Bronchial epithelial cell (primary cell): ENCODE data around the gene EMP3. TPM values are rescaled to one million over a fixed set of nuclear protein-coding genes. Genes with fewer than 3 reads are reported as not detected.

Source experiments
- DNase-seq: peaks from one replicate; pipeline ENCODE4 v3.0.0-alpha.2; 2010; ENCODE audit warnings: low read depth
- FAIRE-seq: peaks from 2 replicates; lab custom pipeline; 2011; peaks lifted over from hg19 to GRCh38; lab: Jason Lieb, UNC
- H3K27me3 ChIP-seq: 2 replicates; pipeline ENCODE4 v1.5.1; 2011; ENCODE audit warnings: low read length; ENCODE audit not compliant: control insufficient read depth, insufficient read depth
- H3K36me3 ChIP-seq: 2 replicates; pipeline ENCODE4 v1.5.1; 2011; ENCODE audit warnings: low read length; ENCODE audit not compliant: control insufficient read depth, insufficient read depth
- H3K4me3 ChIP-seq: 2 replicates; pipeline ENCODE4 v1.5.1; 2011; ENCODE audit warnings: mild to moderate bottlenecking, low read depth, low read length, control low read depth
- CTCF ChIP-seq: IDR thresholded peaks from 2 replicates; pipeline ENCODE4 v1.5.1; 2011; ENCODE audit warnings: mild to moderate bottlenecking, moderate library complexity, low read length, control low read depth, inconsistent platforms; ENCODE audit not compliant: insufficient read depth, severe bottlenecking
- total RNA-seq: library from RNA; depleted of rRNA; stranded (reverse); fragments of >200 nt; gene quantifications from 2 replicates; pipeline ENCODE4 v1.2.1, GENCODE V29; 2014

The EMP3 gene
- total RNA-seq, 1 donor from 2014 or later, result 9.0 TPM

- TF ChIP-seq CTCF, result no peak
- Histone ChIP-seq H3K36me3 (no peaks in the 10 kb centered on the region), H3K4me3 (no peak overlapping the region), H3K27me3 (no peaks in the 10 kb centered on the region)
- DNase-seq (no peak), FAIRE-seq (no peak)
Measured at GRCh38 chr19:48355365-48355954, 30.1 kb downstream of the EMP3 start.

DNA sequence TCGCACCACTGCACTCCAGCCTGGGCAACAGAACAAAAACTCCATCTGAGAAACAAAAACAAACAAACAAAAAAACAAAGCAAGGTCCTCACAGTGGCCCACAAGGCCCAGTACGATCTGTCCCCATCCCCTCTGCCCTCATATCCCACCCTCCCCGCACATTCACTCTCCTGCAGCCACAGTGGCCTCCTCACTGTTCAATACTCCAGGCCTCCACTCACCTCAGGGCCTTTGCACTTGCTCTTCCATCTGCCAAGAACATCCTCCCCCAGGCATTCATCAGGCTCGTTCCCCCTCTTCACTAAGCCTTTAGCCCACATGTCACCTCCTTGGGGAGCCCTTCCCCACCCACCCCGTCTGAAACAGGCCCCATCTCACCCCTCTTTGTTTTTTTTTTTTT is 33.8 kb downstream of the EMP3 start:
- TF ChIP-seq CTCF, result no peak
- FAIRE-seq, result no peak
- no peak for DNase-seq
- Histone ChIP-seq H3K4me3 (no peak overlapping the region), H3K27me3 (no peaks in the 10 kb centered on the region), H3K36me3 (no peaks in the 10 kb centered on the region)

DNA sequence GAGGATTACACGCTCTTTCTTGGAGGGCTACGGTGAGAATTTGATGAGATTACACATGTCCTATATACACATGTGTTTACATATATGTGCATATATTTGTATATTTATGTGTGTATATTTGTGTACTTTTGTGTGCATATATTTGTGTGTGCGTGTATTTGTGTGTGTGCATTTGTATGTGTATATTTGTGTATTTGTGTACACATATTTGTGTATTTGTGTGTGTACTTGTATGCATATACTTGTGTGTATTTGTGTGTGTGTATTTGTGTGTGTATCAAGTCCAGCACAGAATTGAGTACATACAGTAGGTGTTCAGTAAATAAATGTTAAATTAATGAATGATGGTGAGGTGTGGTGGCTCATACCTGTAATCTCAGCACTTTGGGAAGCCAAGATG is 36.6 kb downstream of the EMP3 start:
- TF ChIP-seq CTCF, result no peak
- FAIRE-seq (no peak), DNase-seq (no peak)
- Histone ChIP-seq H3K4me3 (no peak overlapping the region), H3K36me3 (no peaks in the 10 kb centered on the region), H3K27me3 (no peaks in the 10 kb centered on the region)

DNA sequence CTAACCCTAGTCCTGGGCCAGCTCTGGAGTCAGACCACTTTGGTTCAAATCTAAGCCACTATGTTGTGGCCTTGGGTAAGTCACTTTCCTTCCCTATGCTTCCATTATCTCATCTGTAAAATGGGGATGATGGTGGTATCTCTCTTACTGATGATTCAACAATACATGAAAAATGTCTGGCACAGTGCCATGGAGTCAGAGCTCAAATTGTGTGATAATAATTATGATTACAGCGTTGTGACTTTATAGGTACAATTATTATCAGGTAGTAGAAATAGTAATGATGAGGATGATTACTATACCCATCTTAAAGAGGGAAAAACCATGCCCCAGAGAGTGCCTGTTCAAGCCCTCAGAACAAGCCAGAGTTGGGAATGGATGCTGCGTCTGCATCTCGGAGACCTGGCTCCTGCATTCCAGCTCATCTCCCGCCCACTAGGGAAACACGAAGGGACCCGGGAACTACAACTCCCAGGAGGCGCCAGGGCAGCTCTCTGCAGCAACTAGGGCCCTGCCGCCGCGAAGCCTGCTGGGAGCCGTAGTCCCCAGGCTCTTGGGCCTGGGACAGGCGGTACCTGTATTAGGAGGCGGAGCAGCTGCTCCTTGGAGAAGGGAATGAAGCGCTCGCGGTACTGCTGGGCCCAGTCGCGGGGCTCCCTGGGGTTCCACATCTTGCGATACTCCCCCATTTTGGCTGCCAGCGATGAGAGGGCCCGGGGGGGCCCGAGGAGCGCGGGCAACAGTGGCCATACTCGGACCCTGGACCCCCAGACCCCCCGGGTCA is 37.6 kb downstream of the EMP3 start:
- no peak for TF ChIP-seq CTCF
- H3K4me3 ChIP-seq, result peak overlapping the region; percentile 51
- DNase-seq (peak; percentile 90), FAIRE-seq (peak; percentile 40)
- no peaks in the 10 kb centered on the region for H3K27me3 ChIP-seq
- no peaks in the 10 kb centered on the region for H3K36me3 ChIP-seq

GRCh38 chr19:48363500-48363809 is 38.1 kb downstream of the EMP3 start:
- peak overlapping the region; percentile 51 for H3K4me3 ChIP-seq
- FAIRE-seq (no peak), DNase-seq (no peak)
- no peaks in the 10 kb centered on the region for H3K36me3 ChIP-seq
- no peaks in the 10 kb centered on the region for H3K27me3 ChIP-seq
- TF ChIP-seq CTCF, result no peak
